Fibroblast of villous mesenchyme (primary cell): ENCODE data around the gene PRR5. TPM values are rescaled to one million over a fixed set of nuclear protein-coding genes. Genes with fewer than 3 reads are reported as not detected.
A peak's percentile ranks its signal among the peaks of the same experiment; 100 is the strongest.

ENCODE experiments used
- DNase-seq: peaks from one replicate; pipeline ENCODE4 v3.0.0-alpha.2; 2010; ENCODE audit warnings: low read depth
- H3K4me3 ChIP-seq: 2 replicates; pipeline ENCODE4 v1.5.1; 2011; ENCODE audit warnings: low read depth, mild to moderate bottlenecking, low read length
- total RNA-seq: library from RNA; depleted of rRNA; stranded (reverse); fragments of >200 nt; gene quantifications from 2 replicates; pipeline ENCODE4 v1.2.3, GENCODE V29; 2012
- TF ChIP-seq, protein P1 (sequence below): IDR thresholded peaks from 2 replicates; pipeline ENCODE4 v1.5.1; 2012; ENCODE audit warnings: low read depth, mild to moderate bottlenecking, low read length; ENCODE audit not compliant: insufficient read depth

PRR5 gene
- total RNA-seq, 1 donor = 16.4 TPM

DNA sequence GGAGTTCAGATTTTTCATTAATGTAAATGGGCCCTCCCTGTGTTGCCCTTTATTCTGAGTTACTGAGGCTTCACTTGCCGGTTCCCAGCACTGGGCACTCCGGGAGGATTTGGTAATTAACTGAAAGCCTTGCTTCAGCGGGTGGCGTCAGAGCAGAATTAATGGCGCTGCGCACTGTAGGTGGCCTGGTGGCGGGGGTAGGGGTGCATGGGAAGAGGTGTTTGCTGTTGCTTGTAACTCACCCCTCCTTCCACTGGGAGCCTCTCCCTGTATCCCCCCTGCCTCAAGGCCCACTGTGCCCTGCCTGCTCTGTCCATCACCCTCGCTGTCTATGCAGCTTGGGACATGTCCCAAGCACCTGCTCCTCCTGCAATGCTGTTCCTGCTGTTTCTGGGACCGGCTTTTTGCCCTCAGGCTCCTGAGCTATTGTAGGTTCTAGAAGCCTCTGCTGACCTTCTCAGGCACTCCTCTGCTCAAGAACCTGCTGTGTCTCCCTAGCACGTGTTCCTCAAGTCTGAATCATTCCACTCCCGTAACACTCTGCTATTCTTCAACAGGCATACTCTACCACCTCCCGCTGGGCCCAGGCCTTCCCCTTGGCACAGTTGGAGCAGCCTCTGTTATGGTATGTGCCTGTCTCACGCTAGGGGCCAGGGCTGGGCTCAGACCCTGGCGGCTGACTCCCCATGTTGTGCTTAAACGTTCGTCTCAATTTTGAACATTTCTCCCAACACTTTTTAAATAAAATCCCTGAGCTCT is 74.8 kb downstream of the PRR5 start:
- no peak for DNase-seq
- TF ChIP-seq, protein P1, sequence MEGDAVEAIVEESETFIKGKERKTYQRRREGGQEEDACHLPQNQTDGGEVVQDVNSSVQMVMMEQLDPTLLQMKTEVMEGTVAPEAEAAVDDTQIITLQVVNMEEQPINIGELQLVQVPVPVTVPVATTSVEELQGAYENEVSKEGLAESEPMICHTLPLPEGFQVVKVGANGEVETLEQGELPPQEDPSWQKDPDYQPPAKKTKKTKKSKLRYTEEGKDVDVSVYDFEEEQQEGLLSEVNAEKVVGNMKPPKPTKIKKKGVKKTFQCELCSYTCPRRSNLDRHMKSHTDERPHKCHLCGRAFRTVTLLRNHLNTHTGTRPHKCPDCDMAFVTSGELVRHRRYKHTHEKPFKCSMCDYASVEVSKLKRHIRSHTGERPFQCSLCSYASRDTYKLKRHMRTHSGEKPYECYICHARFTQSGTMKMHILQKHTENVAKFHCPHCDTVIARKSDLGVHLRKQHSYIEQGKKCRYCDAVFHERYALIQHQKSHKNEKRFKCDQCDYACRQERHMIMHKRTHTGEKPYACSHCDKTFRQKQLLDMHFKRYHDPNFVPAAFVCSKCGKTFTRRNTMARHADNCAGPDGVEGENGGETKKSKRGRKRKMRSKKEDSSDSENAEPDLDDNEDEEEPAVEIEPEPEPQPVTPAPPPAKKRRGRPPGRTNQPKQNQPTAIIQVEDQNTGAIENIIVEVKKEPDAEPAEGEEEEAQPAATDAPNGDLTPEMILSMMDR = no peak
- no peak overlapping the region for H3K4me3 ChIP-seq

DNA sequence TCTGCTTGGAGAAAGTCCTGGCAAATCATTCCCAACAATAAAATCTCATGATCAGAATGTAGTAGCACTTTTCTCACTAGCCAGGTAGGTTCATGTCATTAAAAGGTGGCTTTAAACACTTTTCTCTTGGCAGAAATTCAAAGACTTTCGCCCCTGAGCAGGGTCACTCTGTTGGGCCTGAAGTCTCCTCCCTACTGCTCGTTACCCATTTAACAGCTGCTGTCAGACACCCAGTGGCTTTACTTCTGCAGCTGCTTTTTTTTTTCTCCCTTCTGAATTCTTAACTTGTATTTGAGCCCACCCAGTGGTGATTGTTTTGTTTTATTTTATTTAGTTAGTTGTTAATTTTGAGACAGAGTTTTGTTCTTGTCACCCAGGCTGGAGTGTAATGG is 75.4 kb downstream of the PRR5 start:
- TF ChIP-seq, protein P1 = no peak
- no peak overlapping the region for H3K4me3 ChIP-seq
- no peak for DNase-seq

DNA sequence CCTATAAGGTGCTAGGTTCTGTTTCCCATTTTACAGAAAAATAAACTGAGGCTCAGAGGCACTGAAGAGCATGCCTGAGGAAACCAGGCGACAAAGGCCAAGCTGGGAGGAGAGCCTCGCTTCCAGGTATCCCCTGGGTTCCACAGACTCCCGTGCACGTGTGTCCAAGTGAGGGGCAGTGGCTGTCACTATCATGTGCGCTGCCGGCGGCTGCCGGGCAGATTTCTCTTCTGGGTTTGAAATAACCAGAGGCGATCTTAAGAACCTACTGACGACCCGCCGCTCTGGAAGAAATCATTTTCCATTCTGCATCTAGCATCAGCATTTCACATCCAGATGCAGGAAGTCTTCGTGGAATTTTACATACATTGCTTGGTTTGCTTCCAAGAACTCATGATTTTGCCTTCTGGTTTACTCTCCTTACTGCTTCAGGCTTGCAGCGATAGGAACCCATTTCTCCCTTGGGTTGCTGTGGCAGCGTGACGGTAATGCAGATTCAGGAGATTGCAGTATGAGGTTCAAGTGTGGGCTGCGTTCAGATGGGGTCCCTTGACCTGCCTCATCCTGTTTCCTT is 79.0 kb downstream of the PRR5 start:
- TF ChIP-seq, protein P1 = no peak
- no peak overlapping the region for H3K4me3 ChIP-seq
- no peak for DNase-seq

DNA sequence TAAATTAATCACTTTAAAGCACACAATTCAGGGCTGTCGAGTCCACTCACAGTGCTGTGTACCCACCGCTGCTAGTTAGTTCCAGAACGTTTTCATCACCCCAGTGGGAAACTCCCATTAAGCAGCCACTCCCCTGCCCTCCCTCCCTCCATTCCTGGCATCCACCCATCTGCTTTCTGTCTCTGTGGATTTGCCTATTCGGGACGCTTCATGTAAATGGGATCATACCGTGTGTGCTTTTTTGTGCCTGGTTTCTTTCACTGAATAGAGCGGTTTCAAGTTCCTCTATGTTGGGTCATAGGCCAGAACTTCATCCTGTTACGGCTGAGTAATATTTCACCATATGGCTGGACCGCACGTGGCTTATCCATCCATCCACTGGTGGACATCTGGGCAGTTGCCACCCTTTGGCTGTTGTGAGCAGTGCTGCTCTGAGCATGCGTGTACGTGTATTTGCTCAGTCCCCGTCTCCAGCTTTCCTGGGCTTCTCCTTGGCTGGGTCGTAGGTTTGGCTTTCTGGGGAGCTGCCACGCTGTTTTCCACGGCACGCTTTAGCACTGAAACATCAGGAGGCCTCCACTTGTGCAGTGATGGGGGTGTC is 80.5 kb downstream of the PRR5 start:
- DNase-seq = peak; percentile 66
- TF ChIP-seq, protein P1 = no peak
- H3K4me3 ChIP-seq = no peak overlapping the region

DNA sequence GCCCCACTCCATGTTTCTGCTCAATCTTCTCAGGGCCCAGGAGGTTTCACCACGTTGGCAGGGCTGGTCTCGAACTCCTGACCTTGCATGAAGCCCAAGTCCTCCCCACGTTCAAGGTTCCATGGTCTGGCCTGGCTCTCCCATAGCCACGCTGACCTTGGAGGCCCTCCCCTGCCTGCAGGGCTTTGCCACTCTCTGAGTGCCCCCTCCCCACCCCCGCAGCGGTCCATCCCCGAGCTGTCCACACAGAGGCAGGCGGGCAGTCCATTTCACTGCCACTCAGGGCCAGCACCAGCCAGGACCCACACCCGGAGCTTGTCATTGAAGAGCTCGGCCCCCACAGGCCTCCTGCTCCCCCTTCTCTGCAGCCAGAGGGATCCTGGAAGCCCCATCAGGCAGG is 81.1 kb downstream of the PRR5 start:
- H3K4me3 ChIP-seq = no peak overlapping the region
- TF ChIP-seq, protein P1 = no peak
- no peak for DNase-seq

DNA sequence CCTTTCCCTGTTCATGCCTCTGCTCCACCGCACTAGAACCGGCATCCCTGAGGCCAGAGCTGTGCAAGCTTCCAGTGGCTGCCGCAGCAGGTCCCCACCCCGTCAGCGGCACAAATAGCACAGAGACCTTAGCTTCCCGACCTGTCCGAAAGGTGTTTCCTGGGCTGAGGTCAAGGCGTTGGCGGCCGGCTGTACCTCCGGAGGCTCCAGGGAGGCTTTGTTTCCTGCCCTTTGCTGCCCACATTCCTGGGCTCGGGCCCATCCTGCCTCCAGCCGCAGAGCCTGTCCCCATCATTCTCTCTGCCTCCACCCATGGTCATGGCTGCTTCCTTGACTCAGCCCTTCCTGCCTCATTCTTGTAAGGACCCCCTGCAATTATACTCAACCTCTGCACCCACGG is 81.6 kb downstream of the PRR5 start:
- no peak for DNase-seq
- TF ChIP-seq, protein P1 = no peak
- no peak overlapping the region for H3K4me3 ChIP-seq
